SJCRH30 (cell line): ENCODE data around the gene RSPH9. TPM values are rescaled to one million over a fixed set of nuclear protein-coding genes. Genes with fewer than 3 reads are reported as not detected.

Experiments
- DNase-seq, 2 experiments: peaks; one replicate each; pipeline ENCODE4 v3.0.0-alpha.2; 2015 to 2020
- H3K27ac ChIP-seq: fragments of 250-450 bp; sonication (Bioruptor Pico); 2 replicates; pipeline ENCODE4 v1.5.1; 2020; ENCODE audit warnings: mild to moderate bottlenecking, moderate library complexity
- H3K27me3 ChIP-seq: fragments of 250-450 bp; sonication (Bioruptor Pico); 2 replicates; pipeline ENCODE4 v1.5.1; 2020; ENCODE audit warnings: mild to moderate bottlenecking, moderate library complexity
- H3K36me3 ChIP-seq: fragments of 250-450 bp; sonication (Bioruptor Pico); 2 replicates; pipeline ENCODE4 v1.5.1; 2020; ENCODE audit warnings: mild to moderate bottlenecking, moderate library complexity
- H3K4me1 ChIP-seq: fragments of 250-450 bp; sonication (Bioruptor Pico); 2 replicates; pipeline ENCODE4 v1.5.1; 2020; ENCODE audit warnings: mild to moderate bottlenecking, moderate library complexity
- H3K4me3 ChIP-seq: fragments of 250-450 bp; sonication (Bioruptor Pico); 2 replicates; pipeline ENCODE4 v1.5.1; 2020; ENCODE audit warnings: mild to moderate bottlenecking, moderate library complexity
- H3K9me3 ChIP-seq: fragments of 250-450 bp; sonication (Bioruptor Pico); replicated peaks from 2 replicates; pipeline ENCODE4 v1.5.1; 2020; ENCODE audit warnings: mild to moderate bottlenecking, moderate library complexity
- total RNA-seq: library from RNA; depleted of rRNA; stranded (reverse); fragments of >200 nt; shearing (Covaris generic); gene quantifications from 2 replicates; pipeline ENCODE4 v1.2.3, GENCODE V29; 2014; rRNA removed

Gene RSPH9
- total RNA-seq: not detected in 2 replicates

- Histone ChIP-seq H3K36me3 (peaks cover 18% of the 10 kb centered on the region), H3K9me3 (no peaks in the 10 kb centered on the region), H3K4me1 (no peaks in the 10 kb centered on the region), H3K4me3 (no peak within 1 kb of the TSS), H3K27me3 (no peaks in the 10 kb centered on the region), H3K27ac (no peak within 1 kb of the TSS)
- no peak for DNase-seq
Measured at GRCh38 chr6:43644940-43645612, at the start of gene RSPH9. Gene RSPH9 (plus strand): TSS chr6:43645036. CDS start chr6:43645099, 63 bp downstream.

- no peaks in the 10 kb centered on the region for H3K9me3 ChIP-seq
- no peaks in the 10 kb centered on the region for H3K4me1 ChIP-seq
- H3K27me3 ChIP-seq: no peaks in the 10 kb centered on the region
- no peak for DNase-seq
- peaks cover 24% of the 10 kb centered on the region for H3K36me3 ChIP-seq
- H3K4me3 ChIP-seq: no peak overlapping the region
- no peak overlapping the region for H3K27ac ChIP-seq
Measured at GRCh38 chr6:43600595-43600994, 44.2 kb upstream of the RSPH9 start.

GRCh38 chr6:43604174-43604573 is 40.7 kb upstream of the RSPH9 start:
- no peaks in the 10 kb centered on the region for H3K27me3 ChIP-seq
- no peak for DNase-seq
- no peaks in the 10 kb centered on the region for H3K4me1 ChIP-seq
- H3K9me3 ChIP-seq: no peaks in the 10 kb centered on the region
- H3K4me3 ChIP-seq: no peak overlapping the region
- no peak overlapping the region for H3K27ac ChIP-seq
- H3K36me3 ChIP-seq: peaks cover 23% of the 10 kb centered on the region

- DNase-seq: no peak
- Histone ChIP-seq H3K9me3 (no peaks in the 10 kb centered on the region), H3K36me3 (peaks cover 25% of the 10 kb centered on the region), H3K27me3 (no peaks in the 10 kb centered on the region), H3K4me1 (no peaks in the 10 kb centered on the region), H3K27ac (no peak overlapping the region), H3K4me3 (no peak overlapping the region)
Measured at GRCh38 chr6:43606019-43606418, 38.8 kb upstream of the RSPH9 start.

GRCh38 chr6:43608310-43608763 is 36.5 kb upstream of the RSPH9 start:
- Histone ChIP-seq H3K4me1 (no peaks in the 10 kb centered on the region), H3K36me3 (peaks cover 28% of the 10 kb centered on the region), H3K27me3 (no peaks in the 10 kb centered on the region), H3K4me3 (no peak overlapping the region), H3K27ac (no peak overlapping the region), H3K9me3 (no peaks in the 10 kb centered on the region)
- DNase-seq: peak; percentile 70 to 89

GRCh38 chr6:43608807-43609206 is 36.0 kb upstream of the RSPH9 start:
- Histone ChIP-seq H3K4me1 (no peaks in the 10 kb centered on the region), H3K36me3 (peaks cover 31% of the 10 kb centered on the region), H3K4me3 (no peak overlapping the region), H3K9me3 (no peaks in the 10 kb centered on the region), H3K27me3 (no peaks in the 10 kb centered on the region), H3K27ac (no peak overlapping the region)
- no peak for DNase-seq

- Histone ChIP-seq H3K36me3 (peaks cover 33% of the 10 kb centered on the region), H3K4me1 (no peaks in the 10 kb centered on the region), H3K27ac (no peak overlapping the region), H3K27me3 (no peaks in the 10 kb centered on the region), H3K4me3 (no peak overlapping the region), H3K9me3 (no peaks in the 10 kb centered on the region)
- no peak for DNase-seq
Measured at GRCh38 chr6:43609402-43609801, 35.4 kb upstream of the RSPH9 start.

GRCh38 chr6:43610431-43610830 is 34.4 kb upstream of the RSPH9 start:
- Histone ChIP-seq H3K4me1 (no peaks in the 10 kb centered on the region), H3K9me3 (no peaks in the 10 kb centered on the region), H3K4me3 (no peak overlapping the region), H3K27ac (no peak overlapping the region), H3K27me3 (no peaks in the 10 kb centered on the region), H3K36me3 (peaks cover 36% of the 10 kb centered on the region)
- DNase-seq: no peak

- no peak for DNase-seq
- Histone ChIP-seq H3K36me3 (peaks cover 37% of the 10 kb centered on the region), H3K27me3 (no peaks in the 10 kb centered on the region), H3K27ac (no peak overlapping the region), H3K4me1 (no peaks in the 10 kb centered on the region), H3K4me3 (no peak overlapping the region), H3K9me3 (no peaks in the 10 kb centered on the region)
Measured at GRCh38 chr6:43613721-43614395, 31.0 kb upstream of the RSPH9 start.

GRCh38 chr6:43614396-43614730 is 30.5 kb upstream of the RSPH9 start:
- Histone ChIP-seq H3K4me3 (no peak overlapping the region), H3K9me3 (no peaks in the 10 kb centered on the region), H3K4me1 (no peaks in the 10 kb centered on the region), H3K36me3 (peaks cover 38% of the 10 kb centered on the region), H3K27ac (no peak overlapping the region), H3K27me3 (no peaks in the 10 kb centered on the region)
- DNase-seq: no peak

GRCh38 chr6:43616725-43617472 is 27.9 kb upstream of the RSPH9 start:
- DNase-seq: no peak
- no peak overlapping the region for H3K27ac ChIP-seq
- H3K36me3 ChIP-seq: peaks cover 44% of the 10 kb centered on the region
- H3K9me3 ChIP-seq: no peaks in the 10 kb centered on the region
- no peaks in the 10 kb centered on the region for H3K4me1 ChIP-seq
- H3K27me3 ChIP-seq: no peaks in the 10 kb centered on the region
- no peak overlapping the region for H3K4me3 ChIP-seq

- DNase-seq: no peak
- Histone ChIP-seq H3K9me3 (no peaks in the 10 kb centered on the region), H3K36me3 (peaks cover 59% of the 10 kb centered on the region), H3K4me3 (no peak overlapping the region), H3K4me1 (no peaks in the 10 kb centered on the region), H3K27me3 (no peaks in the 10 kb centered on the region), H3K27ac (no peak overlapping the region)
Measured at GRCh38 chr6:43621078-43621835, 23.6 kb upstream of the RSPH9 start.

- Histone ChIP-seq H3K4me1 (peaks cover under 1% of the 10 kb centered on the region; the same call in 1 of the 2 replicates), H3K9me3 (no peaks in the 10 kb centered on the region), H3K4me3 (no peak overlapping the region), H3K27me3 (no peaks in the 10 kb centered on the region), H3K36me3 (peaks cover 62% of the 10 kb centered on the region), H3K27ac (no peak overlapping the region)
- DNase-seq: no peak
Measured at GRCh38 chr6:43621836-43622180, 23.0 kb upstream of the RSPH9 start.

GRCh38 chr6:43622541-43622940 is 22.3 kb upstream of the RSPH9 start:
- H3K9me3 ChIP-seq: no peaks in the 10 kb centered on the region
- DNase-seq: no peak
- H3K4me3 ChIP-seq: no peak overlapping the region
- H3K27me3 ChIP-seq: no peaks in the 10 kb centered on the region
- peaks cover 60% of the 10 kb centered on the region for H3K36me3 ChIP-seq
- peaks cover 6% of the 10 kb centered on the region for H3K4me1 ChIP-seq
- no peak overlapping the region for H3K27ac ChIP-seq
